H9 (cell line): ENCODE measurements around the gene CDK6. TPM values are rescaled to one million over a fixed set of nuclear protein-coding genes. Genes with fewer than 3 reads are reported as not detected.

Source experiments
- DNase-seq: peaks from one replicate; pipeline ENCODE4 v3.0.0-alpha.2; 2017
- H2AFZ ChIP-seq: one replicate; pipeline ENCODE4 v1.6.1; 2013; ENCODE audit warnings: mild to moderate bottlenecking, low read length, control low read depth, moderate library complexity
- H2AK5ac ChIP-seq: 2 replicates; pipeline ENCODE4 v1.6.1; 2013; ENCODE audit warnings: low read length, control low read depth, mixed read lengths; ENCODE audit not compliant: insufficient read length
- H2BK120ac ChIP-seq: one replicate; pipeline ENCODE4 v1.6.1; 2013; ENCODE audit warnings: low read depth, mild to moderate bottlenecking, low read length, control low read depth, inconsistent platforms; ENCODE audit not compliant: poor library complexity, severe bottlenecking
- H2BK12ac ChIP-seq: 2 replicates; pipeline ENCODE4 v1.6.1; 2013; ENCODE audit warnings: low read length, control low read depth, mixed read lengths, low read depth; ENCODE audit not compliant: insufficient read length
- H2BK15ac ChIP-seq: 2 replicates; pipeline ENCODE4 v1.6.1; 2013; ENCODE audit warnings: low read depth, low read length, control low read depth
- H2BK20ac ChIP-seq: one replicate; pipeline ENCODE4 v1.6.1; 2013; ENCODE audit warnings: low read depth, mild to moderate bottlenecking, low read length, control low read depth, inconsistent platforms; ENCODE audit not compliant: poor library complexity, severe bottlenecking
- H2BK5ac ChIP-seq: 2 replicates; pipeline ENCODE4 v1.6.1; 2013; ENCODE audit warnings: low read length, control low read depth, mixed read lengths; ENCODE audit not compliant: insufficient read length
- H3K14ac ChIP-seq: 2 replicates; pipeline ENCODE4 v1.6.1; 2013; ENCODE audit warnings: low read length, control low read depth; ENCODE audit not compliant: insufficient read depth
- H3K18ac ChIP-seq: 2 replicates; pipeline ENCODE4 v1.6.1; 2013; ENCODE audit warnings: low read depth, mild to moderate bottlenecking, mixed read lengths, low read length, control low read depth; ENCODE audit not compliant: insufficient read length
- H3K23ac ChIP-seq: 2 replicates; pipeline ENCODE4 v1.6.1; 2013; ENCODE audit warnings: low read length, control low read depth, mixed read lengths, low read depth; ENCODE audit not compliant: insufficient read length
- H3K23me2 ChIP-seq: 2 replicates; pipeline ENCODE4 v1.6.1; 2013; ENCODE audit warnings: low read depth, mild to moderate bottlenecking, mixed read lengths, low read length, control low read depth; ENCODE audit not compliant: insufficient read length, poor library complexity, severe bottlenecking
- H3K27ac ChIP-seq: 2 replicates; pipeline ENCODE4 v1.5.1; 2013; ENCODE audit warnings: low read length, control low read depth, mixed read lengths, low read depth; ENCODE audit not compliant: insufficient read length
- H3K27me3 ChIP-seq: 2 replicates; pipeline ENCODE4 v1.6.1; 2013; ENCODE audit warnings: low read length, control low read depth, inconsistent platforms; ENCODE audit not compliant: insufficient read depth
- H3K4ac ChIP-seq: 2 replicates; pipeline ENCODE4 v1.6.1; 2013; ENCODE audit warnings: low read depth, mild to moderate bottlenecking, control low read depth, inconsistent platforms, low read length, moderate library complexity
- H3K4me1 ChIP-seq: 2 replicates; pipeline ENCODE4 v1.6.1; 2013; ENCODE audit warnings: low read length, control low read depth, inconsistent platforms; ENCODE audit not compliant: insufficient read depth
- H3K4me2 ChIP-seq: 2 replicates; pipeline ENCODE4 v1.6.1; 2013; ENCODE audit warnings: low read length, control low read depth, mixed read lengths; ENCODE audit not compliant: insufficient read length, insufficient read depth
- H3K56ac ChIP-seq: 2 replicates; pipeline ENCODE4 v1.6.1; 2013; ENCODE audit warnings: low read depth, mild to moderate bottlenecking, mixed read lengths, low read length, control low read depth; ENCODE audit not compliant: insufficient read length
- H3K79me1 ChIP-seq: 2 replicates; pipeline ENCODE4 v1.6.1; 2013; ENCODE audit warnings: low read depth, mild to moderate bottlenecking, moderate library complexity, low read length, control low read depth, inconsistent platforms; ENCODE audit not compliant: insufficient read depth, poor library complexity, severe bottlenecking
- H3K79me2 ChIP-seq: 2 replicates; pipeline ENCODE4 v1.6.1; 2013; ENCODE audit warnings: low read length, control low read depth, inconsistent platforms; ENCODE audit not compliant: insufficient read depth
- H3K9ac ChIP-seq: 2 replicates; pipeline ENCODE4 v1.6.1; 2013; ENCODE audit warnings: low read length, control low read depth, mixed read lengths; ENCODE audit not compliant: insufficient read length; ENCODE audit errors: extremely low read depth
- H3K9me3 ChIP-seq: one replicate; pipeline ENCODE4 v1.6.1; 2013; ENCODE audit warnings: low read depth, low read length, inconsistent platforms; ENCODE audit not compliant: control insufficient read depth
- H3T11ph ChIP-seq: one replicate; pipeline ENCODE4 v1.6.1; 2013; ENCODE audit warnings: mild to moderate bottlenecking, low read length, control low read depth, inconsistent platforms
- H4K20me1 ChIP-seq: one replicate; pipeline ENCODE4 v1.6.1; 2013; ENCODE audit not compliant: control insufficient read depth, insufficient read length, insufficient read depth
- H4K5ac ChIP-seq: 2 replicates; pipeline ENCODE4 v1.6.1; 2013; ENCODE audit warnings: low read depth, mild to moderate bottlenecking, mixed read lengths, low read length, control low read depth; ENCODE audit not compliant: insufficient read length
- H4K8ac ChIP-seq: replicated peaks from 2 replicates; pipeline ENCODE4 v1.6.1; 2013; ENCODE audit warnings: low read length, control low read depth, mixed read lengths, low read depth; ENCODE audit not compliant: insufficient read length
- H4K91ac ChIP-seq: 2 replicates; pipeline ENCODE4 v1.6.1; 2013; ENCODE audit warnings: low read depth, mild to moderate bottlenecking, moderate library complexity, mixed read lengths, low read length, control low read depth; ENCODE audit not compliant: insufficient read length
- H3K27ac Mint-ChIP-seq, 3 experiments: 2 replicates in 2 of 3; 3 replicates in 1 of 3; pipeline ENCODE4 v1.8.0; 2020 to 2021; ENCODE audit warnings: mixed read lengths in 3 of 3, mild to moderate bottlenecking in 1 of 3, moderate library complexity in 1 of 3
- H3K27me3 Mint-ChIP-seq: 2 replicates; pipeline ENCODE4 v1.8.0; 2021; ENCODE audit warnings: low read depth, mild to moderate bottlenecking, moderate library complexity, mixed read lengths
- H3K36me3 Mint-ChIP-seq, 3 experiments: 2 replicates in 2 of 3; 3 replicates in 1 of 3; pipeline ENCODE4 v1.8.0; 2020 to 2021; ENCODE audit warnings: low read depth in 3 of 3, mixed read lengths in 3 of 3; ENCODE audit not compliant: insufficient read depth in 1 of 3
- H3K4me1 Mint-ChIP-seq, 2 experiments: 2 replicates each; pipeline ENCODE4 v1.8.0; 2020; ENCODE audit warnings: mixed read lengths in 2 of 2
- H3K4me3 Mint-ChIP-seq, 2 experiments: 2 replicates in 1 of 2; 3 replicates in 1 of 2; pipeline ENCODE4 v1.8.0; 2020 to 2021; ENCODE audit warnings: mild to moderate bottlenecking in 2 of 2, mixed read lengths in 2 of 2, moderate library complexity in 1 of 2
- H3K9me3 Mint-ChIP-seq, 2 experiments: 2 replicates in 1 of 2; 3 replicates in 1 of 2; pipeline ENCODE4 v1.8.0; 2020; ENCODE audit warnings: mild to moderate bottlenecking in 2 of 2, mixed read lengths in 2 of 2, moderate library complexity in 1 of 2
- CTCF ChIP-seq: fragments of 200-600 bp; sonication (generic); conservative IDR thresholded peaks from 3 replicates; pipeline ENCODE4 v1.8.0; 2021; ENCODE audit warnings: antibody characterized with exemption, mild to moderate bottlenecking
- WGBS: extraction: QIAGEN DNeasy Blood & Tissue Kit; methylation state at CpG from one replicate; pipeline ENCODE4 v1.1.7; 2013; ENCODE audit warnings: missing lambda C conversion rate, low lambda C conversion rate, mixed read lengths; ENCODE audit not compliant: insufficient read length; ENCODE audit errors: extremely low coverage; 5-methylcytosine and 5-hydroxymethylcytosine counted together
- total RNA-seq: library from RNA; stranded (reverse); gene quantifications from 2 replicates; pipeline ENCODE4 v1.2.1, GENCODE V29; 2021

Gene CDK6
- total RNA-seq, 1 experiment from 2014 or later: 30.0 TPM

- no peak for TF ChIP-seq CTCF
- H3K36me3 Mint-ChIP-seq: no peaks in the 10 kb centered on the region
- H3K79me2 ChIP-seq: no peaks in the 10 kb centered on the region
These were observed 166.0 kb downstream of the CDK6 start for GRCh38 chr7:92670204-92670851.

More at GRCh38 chr7:92670204-92670851, 166.0 kb downstream of the CDK6 start:
- Histone ChIP-seq H2AFZ (no peak overlapping the region), H3K4me1 (no peaks in the 10 kb centered on the region), H2BK15ac (no peak overlapping the region), H3K27me3 (no peaks in the 10 kb centered on the region), H3K18ac (no peak overlapping the region), H2BK120ac (no peak overlapping the region), H3K79me1 (no peaks in the 10 kb centered on the region), H3K9me3 (no peaks in the 10 kb centered on the region), H4K5ac (no peak overlapping the region), H2AK5ac (no peak overlapping the region), H4K20me1 (no peaks in the 10 kb centered on the region), H3T11ph (no peak overlapping the region), H4K91ac (no peak overlapping the region), H3K4me2 (no peak overlapping the region), H2BK5ac (no peak overlapping the region), H3K27ac (no peak overlapping the region), H3K14ac (no peak overlapping the region), H3K23ac (no peak overlapping the region), H2BK20ac (no peak overlapping the region), H3K9ac (no peak overlapping the region), H2BK12ac (no peak overlapping the region), H4K8ac (no peak overlapping the region), H3K56ac (no peak overlapping the region), H3K23me2 (no peaks in the 10 kb centered on the region), H3K4ac (no peak overlapping the region)
- no peak for DNase-seq
- Mint-ChIP-seq H3K9me3 (no peaks in the 10 kb centered on the region), H3K27ac (no peak overlapping the region), H3K27me3 (no peaks in the 10 kb centered on the region), H3K4me1 (peaks cover 0 to 3% of the 10 kb centered on the region in 2 experiments; a peak in 1 of 4 replicates), H3K4me3 (no peak overlapping the region; a peak in 1 of 5 replicates)
- WGBS: no CpG with 5 or more reads among the region's 2 CpGs
